Uterus (tissue), 4 donors: Measurements from ENCODE around the gene PLXNA4. TPM values are rescaled to one million over a fixed set of nuclear protein-coding genes. Genes with fewer than 3 reads are reported as not detected.

Source experiments
- DNase-seq, 2 donors: peaks; one replicate each; pipeline ENCODE4 v3.0.0-alpha.2; 2019 to 2020
- H3K27ac ChIP-seq, 2 donors: fragments of 200-600 bp; sonication (generic); 1 replicate in 1 of 2; 2 replicates in 1 of 2; pipeline ENCODE4 v1.5.1; 2016 to 2018
- H3K27me3 ChIP-seq, 2 donors: fragments of 200-600 bp; sonication (generic); one replicate each; pipeline ENCODE4 v1.5.1; 2018 to 2019; ENCODE audit warnings: control low read depth in 1 of 2
- H3K36me3 ChIP-seq, 2 donors: fragments of 200-600 bp; sonication (generic); one replicate each; pipeline ENCODE4 v1.5.1; 2019; ENCODE audit warnings: control low read depth in 1 of 2
- H3K4me1 ChIP-seq, 2 donors: fragments of 200-600 bp; sonication (generic); one replicate each; pipeline ENCODE4 v1.5.1; 2018 to 2019; ENCODE audit warnings: control low read depth in 1 of 2
- H3K4me3 ChIP-seq, 2 donors: fragments of 200-600 bp; sonication (generic); 1 replicate in 1 of 2; 2 replicates in 1 of 2; pipeline ENCODE4 v1.5.1; 2018 to 2019; ENCODE audit warnings: mild to moderate bottlenecking in 1 of 2
- H3K9me3 ChIP-seq, 2 donors: fragments of 200-600 bp; sonication (generic); one replicate each; pipeline ENCODE4 v1.5.1; 2019; ENCODE audit warnings: control low read depth in 1 of 2
- CTCF ChIP-seq, 4 experiments: fragments of 200-600 bp in 2 of 4; fragments of 450-650 bp in 2 of 4; sonication (generic) in 2 of 4; IDR thresholded peaks; one replicate each; pipeline ENCODE4 v1.5.1; 2016 to 2019; ENCODE audit warnings: antibody characterized with exemption in 4 of 4, mild to moderate bottlenecking in 2 of 4, moderate library complexity in 1 of 4
- POLR2A ChIP-seq, 2 donors: fragments of 450-650 bp; IDR thresholded peaks; one replicate each; pipeline ENCODE4 v1.6.1; 2016; ENCODE audit warnings: antibody characterized with exemption in 2 of 2, mild to moderate bottlenecking in 1 of 2, moderate library complexity in 1 of 2
- intact Hi-C: fragments of 100-400 bp; cut with DNase I; formaldehyde crosslinking; loops from one replicate; pipeline ENCODE4 v1.15.1; 2023; ENCODE audit warnings: low total_unique reads
- total RNA-seq, 4 donors: library from RNA; depleted of rRNA in 3 of 4; stranded (reverse); fragments of >200 nt in 3 of 4; gene quantifications; one replicate each; pipeline versions ENCODE4 v1.1.0 to v1.2.4, GENCODE V29; 2014 to 2023
- donor health status: DM: yes; HTN: yes; CAD: no.

Gene PLXNA4
- total RNA-seq, 4 donors from 2014 or later = 4.1 to 16.5 (median 7.7) TPM

- no peaks in the 10 kb centered on the region for H3K36me3 ChIP-seq
- H3K27ac ChIP-seq = no peak overlapping the region
- DNase-seq = no peak
- H3K4me3 ChIP-seq = no peak overlapping the region
- no peaks in the 10 kb centered on the region for H3K27me3 ChIP-seq
- no peak for TF ChIP-seq CTCF (IDR thresholded peaks at IDR 0.05)
- TF ChIP-seq POLR2A (IDR thresholded peaks at IDR 0.05) = no peak
- peaks cover 0 to 8% of the 10 kb centered on the region in 2 donors for H3K4me1 ChIP-seq
- H3K9me3 ChIP-seq = no peaks in the 10 kb centered on the region
- intact Hi-C loops = no loop called here
Measured at GRCh38 chr7:132491391-132491945, 84.8 kb downstream of the PLXNA4 start.

GRCh38 chr7:132490474-132490873 is 85.8 kb downstream of the PLXNA4 start:
- Histone ChIP-seq H3K9me3 (no peaks in the 10 kb centered on the region), H3K27ac (no peak overlapping the region), H3K27me3 (no peaks in the 10 kb centered on the region), H3K4me1 (peaks cover 0 to 9% of the 10 kb centered on the region in 2 donors), H3K4me3 (no peak overlapping the region), H3K36me3 (no peaks in the 10 kb centered on the region)
- intact Hi-C loops = no loop called here
- TF ChIP-seq POLR2A (IDR thresholded peaks at IDR 0.05) = no peak
- TF ChIP-seq CTCF (IDR thresholded peaks at IDR 0.05) = no peak
- no peak for DNase-seq

- intact Hi-C loops = no loop called here
- TF ChIP-seq POLR2A (IDR thresholded peaks at IDR 0.05) (no peak), CTCF (IDR thresholded peaks at IDR 0.05) (no peak)
Measured at GRCh38 chr7:132489776-132490237, 86.5 kb downstream of the PLXNA4 start.

GRCh38 chr7:132488634-132489302 is 87.5 kb downstream of the PLXNA4 start:
- Histone ChIP-seq H3K4me1 (peaks cover 0 to 9% of the 10 kb centered on the region in 2 donors), H3K27ac (no peak overlapping the region), H3K9me3 (no peaks in the 10 kb centered on the region), H3K27me3 (no peaks in the 10 kb centered on the region), H3K36me3 (no peaks in the 10 kb centered on the region), H3K4me3 (no peak overlapping the region)
- DNase-seq = no peak
- intact Hi-C loops = no loop called here
- no peak for TF ChIP-seq CTCF (IDR thresholded peaks at IDR 0.05)
- no peak for TF ChIP-seq POLR2A (IDR thresholded peaks at IDR 0.05)

More at GRCh38 chr7:132489776-132490237, 86.5 kb downstream of the PLXNA4 start:
- H3K4me1 ChIP-seq = peaks cover 0 to 9% of the 10 kb centered on the region in 2 donors
- no peaks in the 10 kb centered on the region for H3K27me3 ChIP-seq
- H3K9me3 ChIP-seq = no peaks in the 10 kb centered on the region
- H3K27ac ChIP-seq = no peak overlapping the region
- H3K36me3 ChIP-seq = no peaks in the 10 kb centered on the region
- DNase-seq = no peak
- no peak overlapping the region for H3K4me3 ChIP-seq

GRCh38 chr7:132486274-132486610 is 90.0 kb downstream of the PLXNA4 start:
- intact Hi-C loops = no loop called here

More at GRCh38 chr7:132486274-132486610, 90.0 kb downstream of the PLXNA4 start:
- Histone ChIP-seq H3K36me3 (no peaks in the 10 kb centered on the region), H3K4me1 (peaks cover 0 to 9% of the 10 kb centered on the region in 2 donors), H3K27ac (peak overlapping the region; percentile 61 to 83), H3K4me3 (no peak overlapping the region), H3K9me3 (no peaks in the 10 kb centered on the region), H3K27me3 (no peaks in the 10 kb centered on the region)
- TF ChIP-seq CTCF (IDR thresholded peaks at IDR 0.05) (no peak), POLR2A (IDR thresholded peaks at IDR 0.05) (no peak)
- peak in 1 of 2 donors; percentile 69 for DNase-seq
